ENCODE data around the gene STK10. TPM values are rescaled to one million over a fixed set of nuclear protein-coding genes. Genes with fewer than 3 reads are reported as not detected.

Gene STK10
- total and polyA plus RNA-seq, 2 experiments from 2014 or later = 7.5 to 17.8 TPM

DNA sequence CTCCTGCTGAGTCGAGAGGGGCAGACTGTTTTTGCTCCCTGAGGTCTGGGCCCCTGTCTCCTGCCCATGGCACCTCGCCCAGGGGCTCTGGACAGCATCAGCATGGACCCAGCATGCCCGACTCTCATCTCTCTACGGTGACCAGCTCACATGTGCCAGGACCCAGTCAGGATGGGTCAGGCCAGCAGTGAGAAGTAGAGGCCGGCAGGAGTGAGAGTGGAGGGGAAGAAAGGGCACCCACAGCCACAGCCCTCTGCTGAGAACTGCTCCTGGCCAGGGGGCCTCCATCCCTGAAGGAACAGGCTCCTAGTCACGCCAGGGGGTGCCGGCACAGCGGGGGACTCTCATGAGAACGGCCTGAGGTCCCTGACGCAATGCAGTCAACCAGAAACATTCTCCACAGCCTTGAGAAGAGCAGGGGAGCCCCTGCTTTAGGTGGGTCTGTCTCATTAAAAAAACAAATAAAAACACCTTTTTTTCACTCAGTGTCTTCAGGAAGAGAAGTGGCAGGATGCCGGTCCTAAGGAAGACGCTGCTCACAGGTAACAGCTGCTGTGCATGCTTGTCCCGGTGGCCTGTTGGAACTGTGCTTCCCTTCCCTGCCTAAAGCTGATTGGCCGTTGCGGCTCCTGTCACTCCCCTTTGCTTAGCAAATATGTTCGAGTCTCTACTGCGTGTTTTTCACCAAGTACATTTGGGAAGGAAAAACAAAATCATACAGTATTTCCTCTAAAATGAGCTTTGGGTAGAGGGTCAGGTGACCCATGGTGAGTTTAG is 95.9 kb downstream of the STK10 start:
- H3F3A ChIP-seq (replicated peaks; ENCODE audit: low read depth) = 0 out of 2 replicates have a peak, but pooled peaks cover 3% of the 10 kb centered on the region

More for the DNA sequence above, 95.9 kb downstream of the STK10 start:
- H3K36me3 ChIP-seq (ENCODE audit: insufficient read depth) = no peaks in the 10 kb centered on the region
- H2AFZ ChIP-seq = no peak overlapping the region
- H3K4me3 ChIP-seq = no peak overlapping the region
- H3K27me3 Mint-ChIP-seq (ENCODE audit: insufficient read depth, low read depth, poor library complexity) = peaks cover 5% of the 10 kb centered on the region
- peaks cover 6% of the 10 kb centered on the region; the same call in 1 of the 2 replicates for H3K4me1 ChIP-seq (ENCODE audit: insufficient read depth)
- H3K27ac ChIP-seq (ENCODE audit: low read depth) = 0 out of 2 replicates have a peak overlapping the region, but pooled peaks have one; percentile 45
- H3K79me2 ChIP-seq (replicated peaks; ENCODE audit: insufficient read depth) = no peaks in the 10 kb centered on the region
- H4K20me1 ChIP-seq (replicated peaks; ENCODE audit: insufficient read depth) = no peaks in the 10 kb centered on the region
- no peak for ATAC-seq
- H3K4me3 Mint-ChIP-seq = no peak overlapping the region
- no peaks in the 10 kb centered on the region for H3K27me3 ChIP-seq (ENCODE audit: insufficient read depth)
- H3K9me2 ChIP-seq (ENCODE audit: insufficient read depth) = 0 out of 2 replicates have a peak, but pooled peaks cover 5% of the 10 kb centered on the region
- TF ChIP-seq, protein P1, sequence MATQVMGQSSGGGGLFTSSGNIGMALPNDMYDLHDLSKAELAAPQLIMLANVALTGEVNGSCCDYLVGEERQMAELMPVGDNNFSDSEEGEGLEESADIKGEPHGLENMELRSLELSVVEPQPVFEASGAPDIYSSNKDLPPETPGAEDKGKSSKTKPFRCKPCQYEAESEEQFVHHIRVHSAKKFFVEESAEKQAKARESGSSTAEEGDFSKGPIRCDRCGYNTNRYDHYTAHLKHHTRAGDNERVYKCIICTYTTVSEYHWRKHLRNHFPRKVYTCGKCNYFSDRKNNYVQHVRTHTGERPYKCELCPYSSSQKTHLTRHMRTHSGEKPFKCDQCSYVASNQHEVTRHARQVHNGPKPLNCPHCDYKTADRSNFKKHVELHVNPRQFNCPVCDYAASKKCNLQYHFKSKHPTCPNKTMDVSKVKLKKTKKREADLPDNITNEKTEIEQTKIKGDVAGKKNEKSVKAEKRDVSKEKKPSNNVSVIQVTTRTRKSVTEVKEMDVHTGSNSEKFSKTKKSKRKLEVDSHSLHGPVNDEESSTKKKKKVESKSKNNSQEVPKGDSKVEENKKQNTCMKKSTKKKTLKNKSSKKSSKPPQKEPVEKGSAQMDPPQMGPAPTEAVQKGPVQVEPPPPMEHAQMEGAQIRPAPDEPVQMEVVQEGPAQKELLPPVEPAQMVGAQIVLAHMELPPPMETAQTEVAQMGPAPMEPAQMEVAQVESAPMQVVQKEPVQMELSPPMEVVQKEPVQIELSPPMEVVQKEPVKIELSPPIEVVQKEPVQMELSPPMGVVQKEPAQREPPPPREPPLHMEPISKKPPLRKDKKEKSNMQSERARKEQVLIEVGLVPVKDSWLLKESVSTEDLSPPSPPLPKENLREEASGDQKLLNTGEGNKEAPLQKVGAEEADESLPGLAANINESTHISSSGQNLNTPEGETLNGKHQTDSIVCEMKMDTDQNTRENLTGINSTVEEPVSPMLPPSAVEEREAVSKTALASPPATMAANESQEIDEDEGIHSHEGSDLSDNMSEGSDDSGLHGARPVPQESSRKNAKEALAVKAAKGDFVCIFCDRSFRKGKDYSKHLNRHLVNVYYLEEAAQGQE (IDR thresholded peaks at IDR 0.05; ENCODE audit: unreplicated experiment) = no peak
- TF ChIP-seq POLR2AphosphoS5 (IDR thresholded peaks at IDR 0.05; ENCODE audit: low read depth) = no peak
- no peak for TF ChIP-seq CREB1 (CRISPR knock-in tag; IDR thresholded peaks at IDR 0.05; ENCODE audit: low read depth)
- no peak for TF ChIP-seq ZNF114 (CRISPR knock-in tag; IDR thresholded peaks at IDR 0.05)
- no peak for TF ChIP-seq EZH2phosphoT487 (IDR thresholded peaks at IDR 0.05; ENCODE audit: unreplicated experiment)
- TF ChIP-seq JUNB (IDR thresholded peaks at IDR 0.05; ENCODE audit: unreplicated experiment) = no peak
- TF ChIP-seq ZNF331 (CRISPR knock-in tag; IDR thresholded peaks at IDR 0.05; ENCODE audit: low read depth) = no peak
- TF ChIP-seq NANOG (IDR thresholded peaks at IDR 0.05; ENCODE audit: borderline replicate concordance) = no peak
- TF ChIP-seq, protein P2, sequence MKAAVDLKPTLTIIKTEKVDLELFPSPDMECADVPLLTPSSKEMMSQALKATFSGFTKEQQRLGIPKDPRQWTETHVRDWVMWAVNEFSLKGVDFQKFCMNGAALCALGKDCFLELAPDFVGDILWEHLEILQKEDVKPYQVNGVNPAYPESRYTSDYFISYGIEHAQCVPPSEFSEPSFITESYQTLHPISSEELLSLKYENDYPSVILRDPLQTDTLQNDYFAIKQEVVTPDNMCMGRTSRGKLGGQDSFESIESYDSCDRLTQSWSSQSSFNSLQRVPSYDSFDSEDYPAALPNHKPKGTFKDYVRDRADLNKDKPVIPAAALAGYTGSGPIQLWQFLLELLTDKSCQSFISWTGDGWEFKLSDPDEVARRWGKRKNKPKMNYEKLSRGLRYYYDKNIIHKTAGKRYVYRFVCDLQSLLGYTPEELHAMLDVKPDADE (IDR thresholded peaks at IDR 0.05) = no peak
- TF ChIP-seq, protein P3, sequence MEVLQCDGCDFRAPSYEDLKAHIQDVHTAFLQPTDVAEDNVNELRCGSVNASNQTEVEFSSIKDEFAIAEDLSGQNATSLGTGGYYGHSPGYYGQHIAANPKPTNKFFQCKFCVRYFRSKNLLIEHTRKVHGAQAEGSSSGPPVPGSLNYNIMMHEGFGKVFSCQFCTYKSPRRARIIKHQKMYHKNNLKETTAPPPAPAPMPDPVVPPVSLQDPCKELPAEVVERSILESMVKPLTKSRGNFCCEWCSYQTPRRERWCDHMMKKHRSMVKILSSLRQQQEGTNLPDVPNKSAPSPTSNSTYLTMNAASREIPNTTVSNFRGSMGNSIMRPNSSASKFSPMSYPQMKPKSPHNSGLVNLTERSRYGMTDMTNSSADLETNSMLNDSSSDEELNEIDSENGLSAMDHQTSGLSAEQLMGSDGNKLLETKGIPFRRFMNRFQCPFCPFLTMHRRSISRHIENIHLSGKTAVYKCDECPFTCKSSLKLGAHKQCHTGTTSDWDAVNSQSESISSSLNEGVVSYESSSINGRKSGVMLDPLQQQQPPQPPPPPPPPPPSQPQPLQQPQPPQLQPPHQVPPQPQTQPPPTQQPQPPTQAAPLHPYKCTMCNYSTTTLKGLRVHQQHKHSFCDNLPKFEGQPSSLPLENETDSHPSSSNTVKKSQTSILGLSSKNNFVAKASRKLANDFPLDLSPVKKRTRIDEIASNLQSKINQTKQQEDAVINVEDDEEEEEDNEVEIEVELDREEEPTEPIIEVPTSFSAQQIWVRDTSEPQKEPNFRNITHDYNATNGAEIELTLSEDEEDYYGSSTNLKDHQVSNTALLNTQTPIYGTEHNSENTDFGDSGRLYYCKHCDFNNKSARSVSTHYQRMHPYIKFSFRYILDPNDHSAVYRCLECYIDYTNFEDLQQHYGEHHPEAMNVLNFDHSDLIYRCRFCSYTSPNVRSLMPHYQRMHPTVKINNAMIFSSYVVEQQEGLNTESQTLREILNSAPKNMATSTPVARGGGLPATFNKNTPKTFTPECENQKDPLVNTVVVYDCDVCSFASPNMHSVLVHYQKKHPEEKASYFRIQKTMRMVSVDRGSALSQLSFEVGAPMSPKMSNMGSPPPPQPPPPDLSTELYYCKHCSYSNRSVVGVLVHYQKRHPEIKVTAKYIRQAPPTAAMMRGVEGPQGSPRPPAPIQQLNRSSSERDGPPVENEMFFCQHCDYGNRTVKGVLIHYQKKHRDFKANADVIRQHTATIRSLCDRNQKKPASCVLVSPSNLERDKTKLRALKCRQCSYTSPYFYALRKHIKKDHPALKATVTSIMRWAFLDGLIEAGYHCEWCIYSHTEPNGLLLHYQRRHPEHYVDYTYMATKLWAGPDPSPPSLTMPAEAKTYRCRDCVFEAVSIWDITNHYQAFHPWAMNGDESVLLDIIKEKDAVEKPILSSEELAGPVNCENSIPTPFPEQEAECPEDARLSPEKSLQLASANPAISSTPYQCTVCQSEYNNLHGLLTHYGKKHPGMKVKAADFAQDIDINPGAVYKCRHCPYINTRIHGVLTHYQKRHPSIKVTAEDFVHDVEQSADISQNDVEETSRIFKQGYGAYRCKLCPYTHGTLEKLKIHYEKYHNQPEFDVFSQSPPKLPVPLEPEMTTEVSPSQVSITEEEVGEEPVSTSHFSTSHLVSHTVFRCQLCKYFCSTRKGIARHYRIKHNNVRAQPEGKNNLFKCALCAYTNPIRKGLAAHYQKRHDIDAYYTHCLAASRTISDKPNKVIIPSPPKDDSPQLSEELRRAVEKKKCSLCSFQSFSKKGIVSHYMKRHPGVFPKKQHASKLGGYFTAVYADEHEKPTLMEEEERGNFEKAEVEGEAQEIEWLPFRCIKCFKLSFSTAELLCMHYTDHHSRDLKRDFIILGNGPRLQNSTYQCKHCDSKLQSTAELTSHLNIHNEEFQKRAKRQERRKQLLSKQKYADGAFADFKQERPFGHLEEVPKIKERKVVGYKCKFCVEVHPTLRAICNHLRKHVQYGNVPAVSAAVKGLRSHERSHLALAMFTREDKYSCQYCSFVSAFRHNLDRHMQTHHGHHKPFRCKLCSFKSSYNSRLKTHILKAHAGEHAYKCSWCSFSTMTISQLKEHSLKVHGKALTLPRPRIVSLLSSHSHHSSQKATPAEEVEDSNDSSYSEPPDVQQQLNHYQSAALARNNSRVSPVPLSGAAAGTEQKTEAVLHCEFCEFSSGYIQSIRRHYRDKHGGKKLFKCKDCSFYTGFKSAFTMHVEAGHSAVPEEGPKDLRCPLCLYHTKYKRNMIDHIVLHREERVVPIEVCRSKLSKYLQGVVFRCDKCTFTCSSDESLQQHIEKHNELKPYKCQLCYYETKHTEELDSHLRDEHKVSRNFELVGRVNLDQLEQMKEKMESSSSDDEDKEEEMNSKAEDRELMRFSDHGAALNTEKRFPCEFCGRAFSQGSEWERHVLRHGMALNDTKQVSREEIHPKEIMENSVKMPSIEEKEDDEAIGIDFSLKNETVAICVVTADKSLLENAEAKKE (CRISPR knock-in tag; IDR thresholded peaks at IDR 0.05) = no peak
- TF ChIP-seq EZH2 (IDR thresholded peaks at IDR 0.05; ENCODE audit: low read depth, unreplicated experiment) = no peak
- H3K4me1 Mint-ChIP-seq = peaks cover 13% of the 10 kb centered on the region; the same call in 2 of the 3 replicates
- no peaks in the 10 kb centered on the region for H3K9me3 Mint-ChIP-seq
- H3K36me3 Mint-ChIP-seq (ENCODE audit: low read depth) = peaks cover 3% of the 10 kb centered on the region; the same call in 1 of the 3 replicates
- no peak for DNase-seq (ENCODE audit: low spot score)
- H3K27ac Mint-ChIP-seq = no peak overlapping the region
- no peak overlapping the region for H3K4me2 ChIP-seq
